CD14-positive monocyte (primary cell): Measurements from ENCODE around the gene VWC2. TPM values are rescaled to one million over a fixed set of nuclear protein-coding genes. Genes with fewer than 3 reads are reported as not detected.
A peak's percentile ranks its signal among the peaks of the same experiment; 100 is the strongest.

Experiments used
- DNase-seq, 3 donors: peaks; one replicate each; pipeline ENCODE4 v3.0.0-alpha.2; 2011 to 2022
- H2AFZ ChIP-seq: 2 replicates; pipeline ENCODE4 v1.6.0; 2012; ENCODE audit warnings: mild to moderate bottlenecking, low read depth, low read length, inconsistent platforms; ENCODE audit not compliant: insufficient read depth, poor library complexity, severe bottlenecking
- H3K27ac ChIP-seq, 2 donors: 1 replicate in 1 of 2; 2 replicates in 1 of 2; pipeline ENCODE4 v1.5.1; 2012 to 2013; ENCODE audit warnings: low read length in 2 of 2, control low read depth in 1 of 2, inconsistent platforms in 1 of 2, low read depth in 1 of 2, mild to moderate bottlenecking in 1 of 2
- H3K27me3 ChIP-seq, 2 donors: one replicate each; pipeline versions ENCODE4 v1.6.0 to v1.6.1; 2011 to 2013; ENCODE audit warnings: low read length in 2 of 2; ENCODE audit not compliant: control insufficient read depth in 2 of 2, insufficient read depth in 2 of 2
- H3K36me3 ChIP-seq, 2 donors: replicated peaks in 1 of 2; 1 replicate in 1 of 2; 2 replicates in 1 of 2; pipeline versions ENCODE4 v1.5.1 to v1.6.1; 2012 to 2013; ENCODE audit warnings: low read length in 2 of 2, control low read depth in 1 of 2, inconsistent platforms in 1 of 2, mild to moderate bottlenecking in 1 of 2; ENCODE audit not compliant: insufficient read depth in 2 of 2, control insufficient read depth in 1 of 2
- H3K4me1 ChIP-seq, 2 donors: 1 replicate in 1 of 2; 2 replicates in 1 of 2; pipeline versions ENCODE4 v1.5.1 to v1.6.1; 2012 to 2013; ENCODE audit warnings: low read length in 2 of 2, control low read depth in 1 of 2, inconsistent platforms in 1 of 2, mild to moderate bottlenecking in 1 of 2, moderate library complexity in 1 of 2; ENCODE audit not compliant: insufficient read depth in 2 of 2, control insufficient read depth in 1 of 2
- H3K4me2 ChIP-seq: replicated peaks from 2 replicates; pipeline ENCODE3; 2012; ENCODE audit warnings: low read length, moderate library complexity, mild to moderate bottlenecking; ENCODE audit not compliant: poor library complexity, severe bottlenecking; ENCODE audit errors: extremely low read depth
- H3K4me3 ChIP-seq, 3 experiments: fragments of 200-600 bp in 1 of 3; sonication (generic) in 1 of 3; replicated peaks in 1 of 3; 1 replicate in 2 of 3; 2 replicates in 1 of 3; pipeline ENCODE4 v1.5.1; 2011 to 2013; ENCODE audit warnings: low read length in 3 of 3, mild to moderate bottlenecking in 3 of 3, control low read depth in 2 of 3, low read depth in 2 of 3, inconsistent platforms in 1 of 3, moderate library complexity in 1 of 3
- H3K79me2 ChIP-seq: 2 replicates; pipeline ENCODE4 v1.6.0; 2012; ENCODE audit warnings: mild to moderate bottlenecking, control low read depth, inconsistent platforms, low read length, moderate library complexity; ENCODE audit not compliant: insufficient read depth
- H3K9ac ChIP-seq: 2 replicates; pipeline ENCODE4 v1.6.0; 2017; ENCODE audit warnings: low read length, mild to moderate bottlenecking; ENCODE audit not compliant: insufficient read depth, poor library complexity, severe bottlenecking
- H3K9me3 ChIP-seq, 2 donors: replicated peaks in 1 of 2; 1 replicate in 1 of 2; 2 replicates in 1 of 2; pipeline versions ENCODE4 v1.5.1 to v1.6.1; 2012 to 2013; ENCODE audit warnings: low read length in 2 of 2, control low read depth in 1 of 2; ENCODE audit not compliant: control insufficient read depth in 1 of 2, insufficient read depth in 1 of 2
- H4K20me1 ChIP-seq: 2 replicates; pipeline ENCODE4 v1.6.0; 2012; ENCODE audit warnings: mild to moderate bottlenecking, low read length, control low read depth, moderate library complexity; ENCODE audit not compliant: insufficient read depth
- H3K27ac Mint-ChIP-seq, 7 donors: one replicate each; pipeline ENCODE4 v1.8.0; 2020; ENCODE audit warnings: mild to moderate bottlenecking in 7 of 7, mixed read lengths in 7 of 7, moderate library complexity in 6 of 7, inconsistent platforms in 2 of 7
- H3K27me3 Mint-ChIP-seq, 3 donors: one replicate each; pipeline ENCODE4 v1.8.0; 2021 to 2022; ENCODE audit warnings: low read depth in 3 of 3, mild to moderate bottlenecking in 3 of 3, mixed read lengths in 3 of 3, moderate library complexity in 3 of 3, inconsistent platforms in 1 of 3
- H3K36me3 Mint-ChIP-seq, 2 donors: one replicate each; pipeline ENCODE4 v1.8.0; 2020; ENCODE audit warnings: mixed read lengths in 2 of 2, inconsistent platforms in 1 of 2, mild to moderate bottlenecking in 1 of 2
- H3K4me1 Mint-ChIP-seq: one replicate; pipeline ENCODE4 v1.8.0; 2020; ENCODE audit warnings: mild to moderate bottlenecking, mixed read lengths
- H3K4me3 Mint-ChIP-seq, 2 donors: one replicate each; pipeline ENCODE4 v1.8.0; 2020; ENCODE audit warnings: mild to moderate bottlenecking in 2 of 2, mixed read lengths in 2 of 2, moderate library complexity in 1 of 2
- H3K9me3 Mint-ChIP-seq, 7 donors: one replicate each; pipeline ENCODE4 v1.8.0; 2020 to 2022; ENCODE audit warnings: mixed read lengths in 7 of 7, mild to moderate bottlenecking in 6 of 7, moderate library complexity in 6 of 7, inconsistent platforms in 2 of 7
- CTCF ChIP-seq: fragments of 200-600 bp; IDR thresholded peaks from one replicate; pipeline ENCODE4 v1.8.0; 2022; ENCODE audit warnings: antibody characterized with exemption, mild to moderate bottlenecking
- WGBS: methylation state at CpG from one replicate; pipeline ENCODE4 v1.1.5; 2013; ENCODE audit warnings: missing lambda C conversion rate; ENCODE audit not compliant: insufficient coverage; 5-methylcytosine and 5-hydroxymethylcytosine counted together
- intact Hi-C, 2 donors: fragments of 100-400 bp; cut with micrococcal nuclease; formaldehyde crosslinking; loops; one replicate each; pipeline versions ENCODE4 v1.15.0 to v1.15.1; 2023
- polyA plus RNA-seq, 3 donors: library from polyadenylated mRNA; depleted of rRNA in 1 of 3; unstranded in 2 of 3; stranded (reverse) in 1 of 3; fragments of 300-500 nt in 2 of 3; fragments of >200 nt in 1 of 3; fragmentation: Illumina TruSeq in 2 of 3; gene quantifications; 1 replicate in 2 of 3; 2 replicates in 1 of 3; pipeline ENCODE4 v1.2.3, GENCODE V29; 2012 to 2021

VWC2 gene
- polyA plus RNA-seq, 3 donors: not detected

- peak overlapping the region; percentile 37 for H3K4me2 ChIP-seq
- peaks cover 59 to 90% (median 71%) of the 10 kb centered on the region in 3 donors for H3K27me3 Mint-ChIP-seq
- peak overlapping the region in 1 of 2 donors; percentile 84 for H3K4me3 Mint-ChIP-seq
- 1% methylated on average over 92 of the region's 106 CpGs for WGBS
- no peaks in the 10 kb centered on the region for H4K20me1 ChIP-seq
- no peak overlapping the region for H3K27ac ChIP-seq
- no peak for TF ChIP-seq CTCF
- peaks cover 9% of the 10 kb centered on the region for H3K4me1 Mint-ChIP-seq
- H3K27me3 ChIP-seq: peaks cover 62 to 71% of the 10 kb centered on the region in 2 donors
- no peak overlapping the region for H3K27ac Mint-ChIP-seq
- peaks cover 0 to 15% of the 10 kb centered on the region in 2 donors for H3K9me3 ChIP-seq
- H2AFZ ChIP-seq: peak overlapping the region; percentile 35
- peak overlapping the region in 1 of 3 experiments; percentile 2 for H3K4me3 ChIP-seq
- no peaks in the 10 kb centered on the region for H3K79me2 ChIP-seq
- peaks cover 0 to 4% of the 10 kb centered on the region in 2 donors for H3K36me3 Mint-ChIP-seq
- H3K4me1 ChIP-seq: peaks cover 2 to 14% of the 10 kb centered on the region in 2 donors
- intact Hi-C loops: no loop called here
- H3K9me3 Mint-ChIP-seq: peaks cover 0 to 9% (median 2%) of the 10 kb centered on the region in 7 donors
- no peaks in the 10 kb centered on the region for H3K36me3 ChIP-seq
- no peak for DNase-seq
- no peak overlapping the region for H3K9ac ChIP-seq
Measured at GRCh38 chr7:49775065-49775948, 1.9 kb downstream of the VWC2 start.

GRCh38 chr7:49775949-49776443 lies 2.6 kb downstream of the VWC2 start:
- Histone ChIP-seq H3K4me2 (peak overlapping the region; percentile 37), H3K4me1 (peaks cover 2 to 14% of the 10 kb centered on the region in 2 donors), H4K20me1 (no peaks in the 10 kb centered on the region), H2AFZ (peak overlapping the region; percentile 35), H3K79me2 (no peaks in the 10 kb centered on the region), H3K27me3 (peaks cover 61 to 68% of the 10 kb centered on the region in 2 donors), H3K27ac (no peak overlapping the region), H3K4me3 (peak overlapping the region in 1 of 3 experiments; percentile 2), H3K36me3 (no peaks in the 10 kb centered on the region), H3K9ac (no peak overlapping the region), H3K9me3 (peaks cover 0 to 15% of the 10 kb centered on the region in 2 donors)
- no peak for DNase-seq
- WGBS: 7% methylated on average over 24 of the region's 25 CpGs
- peaks cover 0 to 9% (median 2%) of the 10 kb centered on the region in 7 donors for H3K9me3 Mint-ChIP-seq
- TF ChIP-seq CTCF: no peak
- peak overlapping the region in 1 of 2 donors; percentile 80 for H3K4me3 Mint-ChIP-seq
- H3K27ac Mint-ChIP-seq: peak overlapping the region in 1 of 7 donors; percentile 31
- H3K36me3 Mint-ChIP-seq: peaks cover 0 to 4% of the 10 kb centered on the region in 2 donors
- peaks cover 60 to 84% (median 66%) of the 10 kb centered on the region in 3 donors for H3K27me3 Mint-ChIP-seq
- intact Hi-C loops: no loop called here
- H3K4me1 Mint-ChIP-seq: peaks cover 9% of the 10 kb centered on the region
